ENCODE results near the gene ADCY3.

Gene ADCY3

GRCh38 chr2:24908461-24908901, 11.6 kb downstream of the ADCY3 start:
- in situ Hi-C loops (cut with MboI; ENCODE audit: low sequenced_read_pairs) = no loop called here

DNA sequence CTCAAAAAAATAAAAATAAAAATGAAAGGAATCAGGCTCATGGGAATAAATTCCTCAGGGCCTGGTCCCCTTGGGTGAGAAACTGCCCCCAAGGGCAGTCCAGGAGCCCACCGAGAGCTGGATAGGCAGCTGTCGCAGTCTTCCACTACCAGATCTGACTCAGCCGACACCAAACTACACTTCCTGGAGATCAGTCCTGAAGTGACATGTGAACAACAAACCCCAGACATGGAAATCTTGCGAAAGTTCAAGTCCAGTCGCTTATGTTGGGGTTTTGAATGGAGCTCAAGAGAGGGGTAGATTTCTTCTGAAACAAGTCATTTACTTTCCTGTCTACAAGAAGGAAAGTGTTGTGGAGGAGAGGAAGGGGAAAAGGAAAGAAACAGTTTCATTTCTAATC, 12.9 kb downstream of the ADCY3 start:
- in situ Hi-C loops (cut with MboI; ENCODE audit: low sequenced_read_pairs) = no loop called here

- in situ Hi-C loops (cut with MboI; ENCODE audit: low sequenced_read_pairs) = no loop called here
Observed at GRCh38 chr2:24906466-24906865, 13.6 kb downstream of the ADCY3 start.

GRCh38 chr2:24903161-24904103, 16.6 kb downstream of the ADCY3 start:
- in situ Hi-C loops (cut with MboI; ENCODE audit: low sequenced_read_pairs) = no loop called here

GRCh38 chr2:24899361-24899910, 20.6 kb downstream of the ADCY3 start:
- in situ Hi-C loops (cut with MboI; ENCODE audit: low sequenced_read_pairs) = no loop called here

GRCh38 chr2:24898122-24899109, 21.6 kb downstream of the ADCY3 start:
- in situ Hi-C loops (cut with MboI; ENCODE audit: low sequenced_read_pairs) = no loop called here

GRCh38 chr2:24894750-24895149, 25.3 kb downstream of the ADCY3 start:
- in situ Hi-C loops (cut with MboI; ENCODE audit: low sequenced_read_pairs) = no loop called here

- in situ Hi-C loops (cut with MboI; ENCODE audit: low sequenced_read_pairs) = no loop called here
Observed at GRCh38 chr2:24893934-24894333, 26.1 kb downstream of the ADCY3 start.

GRCh38 chr2:24892928-24893327, 27.1 kb downstream of the ADCY3 start:
- in situ Hi-C loops (cut with MboI; ENCODE audit: low sequenced_read_pairs) = no loop called here

DNA sequence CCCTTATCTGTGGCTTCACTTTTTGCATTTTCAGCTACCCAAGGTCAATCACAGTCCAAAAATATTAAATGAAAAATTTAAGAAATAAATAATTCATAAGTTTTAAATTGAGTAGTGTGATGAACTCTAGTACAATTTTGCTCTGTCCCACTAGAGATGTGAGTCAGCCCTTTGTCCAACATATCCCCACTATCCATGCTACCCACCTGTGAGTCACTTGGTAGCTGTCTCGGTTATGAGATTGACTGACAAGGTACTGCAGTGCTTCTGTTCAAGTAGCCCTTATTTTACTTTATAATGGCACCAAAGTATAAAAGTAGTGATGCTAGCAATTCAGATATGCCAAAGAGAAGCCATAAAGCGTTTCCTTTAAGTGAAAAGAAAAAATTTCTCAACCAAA, 28.8 kb downstream of the ADCY3 start:
- in situ Hi-C loops (cut with MboI; ENCODE audit: low sequenced_read_pairs) = no loop called here

DNA sequence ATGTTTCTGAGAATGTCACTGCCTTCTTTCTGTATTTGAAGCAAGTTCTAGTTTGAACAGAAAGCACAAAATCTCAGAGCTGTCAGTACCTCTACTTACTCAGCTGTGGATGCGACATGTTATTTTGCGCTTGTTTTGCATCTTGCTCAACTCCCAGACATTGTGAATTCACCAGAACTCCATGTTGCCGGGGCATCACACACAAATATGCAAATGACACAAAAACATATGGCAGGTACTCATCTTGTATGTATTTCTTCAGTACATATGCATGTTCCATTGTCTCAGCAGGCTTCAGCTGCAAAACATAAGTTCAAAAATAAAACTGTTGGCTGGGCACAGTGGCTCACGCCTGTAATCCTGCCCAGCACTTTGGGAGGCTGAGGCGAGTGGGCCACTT, 30.8 kb downstream of the ADCY3 start:
- in situ Hi-C loops (cut with MboI; ENCODE audit: low sequenced_read_pairs) = no loop called here

- in situ Hi-C loops (cut with MboI; ENCODE audit: low sequenced_read_pairs) = no loop called here
Observed at GRCh38 chr2:24888177-24888576, 31.9 kb downstream of the ADCY3 start.

GRCh38 chr2:24887307-24887874, 32.6 kb downstream of the ADCY3 start:
- in situ Hi-C loops (cut with MboI; ENCODE audit: low sequenced_read_pairs) = no loop called here

GRCh38 chr2:24886691-24887304, 33.2 kb downstream of the ADCY3 start:
- in situ Hi-C loops (cut with MboI; ENCODE audit: low sequenced_read_pairs) = no loop called here

DNA sequence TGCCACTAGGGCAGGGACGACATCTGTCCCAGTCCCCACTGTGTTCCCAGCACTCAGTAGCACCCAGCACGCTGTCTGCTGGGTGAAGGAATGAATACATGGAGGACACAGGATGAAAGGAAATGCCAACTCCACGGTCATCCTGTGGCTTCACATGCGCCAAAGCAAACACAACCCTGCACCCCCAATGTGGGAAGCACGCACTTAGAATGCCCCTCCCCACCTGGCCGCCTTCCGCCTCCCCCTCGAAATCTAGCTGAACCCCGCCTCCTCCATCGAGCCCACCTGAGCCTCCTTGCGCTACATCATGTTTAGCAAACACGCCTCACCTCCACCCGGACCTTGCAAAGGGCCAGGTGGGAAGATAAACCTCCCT, 33.9 kb downstream of the ADCY3 start:
- in situ Hi-C loops (cut with MboI; ENCODE audit: low sequenced_read_pairs) = no loop called here

GRCh38 chr2:24885221-24886125, 34.6 kb downstream of the ADCY3 start:
- in situ Hi-C loops (cut with MboI; ENCODE audit: low sequenced_read_pairs) = no loop called here

- in situ Hi-C loops (cut with MboI; ENCODE audit: low sequenced_read_pairs) = no loop called here
Observed at GRCh38 chr2:24883946-24884345, 36.1 kb downstream of the ADCY3 start.

DNA sequence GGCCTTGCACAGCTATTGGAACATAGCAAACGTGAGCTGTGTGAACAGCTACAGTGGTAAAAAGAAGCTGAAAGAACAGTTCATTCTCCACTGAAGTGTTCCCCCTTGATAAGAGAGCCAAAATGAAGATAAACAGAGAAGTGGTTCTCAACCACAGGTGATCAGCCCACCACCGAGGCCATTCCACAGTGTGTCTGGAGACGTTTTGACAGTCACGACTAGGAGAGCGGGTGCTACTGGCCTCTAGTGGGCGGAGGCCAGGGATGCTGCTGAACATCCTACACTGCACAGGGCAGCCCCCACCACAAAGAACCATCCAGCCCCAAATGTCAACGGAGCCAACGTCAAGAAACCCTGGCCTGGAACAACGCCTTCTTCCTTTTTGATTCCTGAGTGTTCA, 38.4 kb downstream of the ADCY3 start:
- in situ Hi-C loops (cut with MboI; ENCODE audit: low sequenced_read_pairs) = no loop called here

- in situ Hi-C loops (cut with MboI; ENCODE audit: low sequenced_read_pairs) = no loop called here
Observed at GRCh38 chr2:24881158-24881557, 38.9 kb downstream of the ADCY3 start.
